Panc1 (cell line): ENCODE data around the gene CMTM8.

Source experiments
- TCF7L2 ChIP-seq: IDR thresholded peaks from 2 replicates; pipeline ENCODE4 v1.6.1; 2011; ENCODE audit warnings: mild to moderate bottlenecking, low read depth, low read length, inconsistent platforms
- TF ChIP-seq, protein P1 (sequence below): fragments of 450-650 bp; IDR thresholded peaks from 2 replicates; pipeline ENCODE4 v1.5.1; 2017; ENCODE audit warnings: mild to moderate bottlenecking

DNA sequence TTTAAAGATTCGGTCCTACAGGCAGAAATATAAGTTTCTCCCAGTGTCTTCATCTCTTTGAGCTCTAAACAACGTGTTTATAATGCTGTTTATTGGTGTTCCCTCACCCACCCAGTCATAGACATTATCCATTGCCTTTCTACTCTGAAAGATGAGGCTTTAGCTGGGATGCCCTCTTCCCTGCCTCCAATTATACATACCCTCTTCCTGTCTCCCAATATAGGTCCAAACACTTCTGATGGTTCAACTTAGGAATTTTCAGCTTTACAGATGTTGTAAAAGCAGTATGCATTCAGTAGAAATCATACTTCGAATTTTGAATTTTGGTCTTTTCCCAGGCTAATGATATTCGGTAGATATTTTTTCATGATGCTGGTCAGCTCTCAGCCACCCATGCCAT, 2.6 kb downstream of the CMTM8 start:
- TF ChIP-seq, protein P1, sequence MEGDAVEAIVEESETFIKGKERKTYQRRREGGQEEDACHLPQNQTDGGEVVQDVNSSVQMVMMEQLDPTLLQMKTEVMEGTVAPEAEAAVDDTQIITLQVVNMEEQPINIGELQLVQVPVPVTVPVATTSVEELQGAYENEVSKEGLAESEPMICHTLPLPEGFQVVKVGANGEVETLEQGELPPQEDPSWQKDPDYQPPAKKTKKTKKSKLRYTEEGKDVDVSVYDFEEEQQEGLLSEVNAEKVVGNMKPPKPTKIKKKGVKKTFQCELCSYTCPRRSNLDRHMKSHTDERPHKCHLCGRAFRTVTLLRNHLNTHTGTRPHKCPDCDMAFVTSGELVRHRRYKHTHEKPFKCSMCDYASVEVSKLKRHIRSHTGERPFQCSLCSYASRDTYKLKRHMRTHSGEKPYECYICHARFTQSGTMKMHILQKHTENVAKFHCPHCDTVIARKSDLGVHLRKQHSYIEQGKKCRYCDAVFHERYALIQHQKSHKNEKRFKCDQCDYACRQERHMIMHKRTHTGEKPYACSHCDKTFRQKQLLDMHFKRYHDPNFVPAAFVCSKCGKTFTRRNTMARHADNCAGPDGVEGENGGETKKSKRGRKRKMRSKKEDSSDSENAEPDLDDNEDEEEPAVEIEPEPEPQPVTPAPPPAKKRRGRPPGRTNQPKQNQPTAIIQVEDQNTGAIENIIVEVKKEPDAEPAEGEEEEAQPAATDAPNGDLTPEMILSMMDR: no peak
- no peak for TF ChIP-seq TCF7L2
